Liver (tissue), 3 donors: ENCODE measurements around the gene SLC38A11.

Experiments used
- ATF3 ChIP-seq: IDR thresholded peaks from 2 replicates; pipeline ENCODE4 v1.6.1; 2016; ENCODE audit warnings: antibody characterized with exemption
- CTCF ChIP-seq: fragments of 150-350 bp; IDR thresholded peaks from 2 replicates; pipeline ENCODE4 v1.5.1; 2017; ENCODE audit warnings: improper control_type of control experiment, low read depth, low read length; ENCODE audit not compliant: missing input control
- FOXA1 ChIP-seq: IDR thresholded peaks from 2 replicates; pipeline ENCODE4 v1.6.1; 2016; ENCODE audit warnings: antibody characterized with exemption
- GABPA ChIP-seq, 2 donors: IDR thresholded peaks in 1 of 2; conservative IDR thresholded peaks in 1 of 2; 2 replicates each; pipeline ENCODE4 v1.6.1; 2016; ENCODE audit warnings: antibody characterized with exemption in 2 of 2, mild to moderate bottlenecking in 1 of 2, moderate library complexity in 1 of 2
- HNF4A ChIP-seq, 2 donors: conservative IDR thresholded peaks; 2 replicates each; pipeline ENCODE4 v1.6.1; 2016; ENCODE audit warnings: antibody characterized with exemption in 2 of 2, mild to moderate bottlenecking in 2 of 2
- JUND ChIP-seq, 2 donors: IDR thresholded peaks; 2 replicates each; pipeline ENCODE4 v1.6.1; 2016; ENCODE audit warnings: antibody characterized with exemption in 2 of 2
- MAX ChIP-seq: IDR thresholded peaks from 2 replicates; pipeline ENCODE4 v1.6.1; 2016; ENCODE audit warnings: antibody characterized with exemption
- NR2F2 ChIP-seq: IDR thresholded peaks from 2 replicates; pipeline ENCODE4 v1.6.1; 2016; ENCODE audit warnings: antibody characterized with exemption
- RAD21 ChIP-seq, 2 donors: IDR thresholded peaks; 2 replicates each; pipeline ENCODE4 v1.6.1; 2016; ENCODE audit warnings: antibody characterized with exemption in 2 of 2, mild to moderate bottlenecking in 2 of 2
- REST ChIP-seq: IDR thresholded peaks from 2 replicates; pipeline ENCODE4 v1.6.1; 2016; ENCODE audit warnings: antibody characterized with exemption, mild to moderate bottlenecking
- SP1 ChIP-seq: IDR thresholded peaks from 2 replicates; pipeline ENCODE4 v1.6.1; 2018; ENCODE audit warnings: antibody characterized with exemption, mild to moderate bottlenecking
- TAF1 ChIP-seq: conservative IDR thresholded peaks from 2 replicates; pipeline ENCODE4 v1.6.1; 2016; ENCODE audit warnings: antibody characterized with exemption, mild to moderate bottlenecking
- YY1 ChIP-seq: IDR thresholded peaks from 2 replicates; pipeline ENCODE4 v1.6.1; 2016; ENCODE audit warnings: antibody characterized with exemption, mild to moderate bottlenecking
- donor health status: healthy.
- donor health status: healthy.

- no peak for TF ChIP-seq CTCF
- TF ChIP-seq RAD21 (IDR thresholded peaks at IDR 0.05), result no peak
- no peak for TF ChIP-seq REST
- TF ChIP-seq HNF4A (conservative IDR thresholded peaks at IDR 0.05), result no peak
- TF ChIP-seq ATF3, result no peak
- no peak for TF ChIP-seq YY1
- TF ChIP-seq TAF1, result no peak
- TF ChIP-seq FOXA1, result no peak
- TF ChIP-seq JUND (IDR thresholded peaks at IDR 0.05), result no peak
- TF ChIP-seq MAX, result no peak
- TF ChIP-seq GABPA (IDR thresholded peaks at IDR 0.05 in 1 of 2, conservative IDR thresholded peaks at IDR 0.05 in 1 of 2), result no peak
- TF ChIP-seq SP1, result no peak
- TF ChIP-seq NR2F2, result no peak
These were observed 96.0 kb downstream of the SLC38A11 start for GRCh38 chr2:164859251-164859818.
